ENCODE results near the gene SARNP. TPM values are rescaled to one million over a fixed set of nuclear protein-coding genes. Genes with fewer than 3 reads are reported as not detected.

Gene SARNP
- total and polyA plus RNA-seq, 9 donors = 48.0 to 89.3 (median 59.7) TPM

- intact Hi-C loops (cut with DNase I) = loop anchor here in 3 of 4 donors (2.0 to 10.0 kb wide), 4 partner anchors 193 to 896 kb away; partner anchors contain the start of genes BAZ2A (in 1 of the 3) and DGKA (in 1 of the 3)
- H3K4me3 ChIP-seq = no peak overlapping the region
- no peaks in the 10 kb centered on the region for H3K36me3 ChIP-seq
- no peaks in the 10 kb centered on the region for H3K27me3 ChIP-seq
- no peaks in the 10 kb centered on the region for H3K9me3 ChIP-seq
- no peak overlapping the region for H3K27ac ChIP-seq
- no peak for TF ChIP-seq POLR2A (IDR thresholded peaks at IDR 0.05)
- TF ChIP-seq EP300 (IDR thresholded peaks at IDR 0.05) = no peak
- TF ChIP-seq, protein P1, sequence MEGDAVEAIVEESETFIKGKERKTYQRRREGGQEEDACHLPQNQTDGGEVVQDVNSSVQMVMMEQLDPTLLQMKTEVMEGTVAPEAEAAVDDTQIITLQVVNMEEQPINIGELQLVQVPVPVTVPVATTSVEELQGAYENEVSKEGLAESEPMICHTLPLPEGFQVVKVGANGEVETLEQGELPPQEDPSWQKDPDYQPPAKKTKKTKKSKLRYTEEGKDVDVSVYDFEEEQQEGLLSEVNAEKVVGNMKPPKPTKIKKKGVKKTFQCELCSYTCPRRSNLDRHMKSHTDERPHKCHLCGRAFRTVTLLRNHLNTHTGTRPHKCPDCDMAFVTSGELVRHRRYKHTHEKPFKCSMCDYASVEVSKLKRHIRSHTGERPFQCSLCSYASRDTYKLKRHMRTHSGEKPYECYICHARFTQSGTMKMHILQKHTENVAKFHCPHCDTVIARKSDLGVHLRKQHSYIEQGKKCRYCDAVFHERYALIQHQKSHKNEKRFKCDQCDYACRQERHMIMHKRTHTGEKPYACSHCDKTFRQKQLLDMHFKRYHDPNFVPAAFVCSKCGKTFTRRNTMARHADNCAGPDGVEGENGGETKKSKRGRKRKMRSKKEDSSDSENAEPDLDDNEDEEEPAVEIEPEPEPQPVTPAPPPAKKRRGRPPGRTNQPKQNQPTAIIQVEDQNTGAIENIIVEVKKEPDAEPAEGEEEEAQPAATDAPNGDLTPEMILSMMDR (IDR thresholded peaks at IDR 0.05) = no peak
- no peak for DNase-seq
- 51 to 69% (median 63%) methylated on average over 2 of the region's 2 CpGs for WGBS, 3 donors
- H3K4me1 ChIP-seq (ENCODE audit: insufficient read depth) = peaks cover 2% of the 10 kb centered on the region
Measured at GRCh38 chr12:55739025-55739378, 78.5 kb downstream of the SARNP start.

DNA sequence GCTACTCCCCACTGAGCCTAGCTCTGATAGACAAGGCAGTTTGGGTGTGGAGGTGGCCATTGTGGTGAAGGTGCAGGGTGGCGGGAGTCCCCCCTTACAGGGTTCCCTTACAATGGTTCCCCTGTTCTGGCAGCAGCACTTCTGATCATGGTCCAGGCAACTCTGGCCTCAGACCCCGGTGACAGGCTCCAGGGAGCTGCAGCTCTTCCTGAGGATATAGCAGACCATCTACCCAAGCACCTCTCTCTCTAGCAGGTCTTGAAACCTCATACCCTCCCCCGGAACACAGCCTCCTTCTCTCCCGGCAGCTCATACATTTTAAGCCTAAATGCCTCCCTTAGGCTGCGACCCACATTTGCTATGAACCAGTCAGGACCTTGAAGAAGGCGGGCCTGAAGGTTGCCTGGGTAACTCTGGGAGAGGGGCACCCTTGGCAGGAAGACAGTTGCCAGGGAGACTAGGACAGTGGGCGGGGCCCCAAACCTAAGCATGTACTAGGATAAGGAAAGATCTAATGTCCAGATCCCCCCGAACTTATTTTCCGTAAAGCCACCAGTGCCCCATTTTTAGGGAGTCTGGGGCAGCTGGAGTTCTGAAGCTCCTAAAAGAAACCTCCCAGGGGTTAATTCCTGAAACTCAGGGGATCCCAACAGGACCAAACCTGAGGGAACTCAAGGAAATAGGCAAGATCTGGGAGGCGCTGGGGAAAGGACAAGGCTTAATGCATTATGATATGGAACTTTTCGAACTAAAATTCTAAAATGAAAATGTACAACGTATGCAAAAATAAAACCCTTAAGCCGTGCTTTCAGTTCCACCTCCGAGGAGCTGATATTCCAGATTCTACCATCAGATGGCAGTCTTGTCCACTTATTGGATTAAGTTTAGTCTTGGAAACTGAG, 79.2 kb downstream of the SARNP start:
- DNase-seq = peak; percentile 87 to 91 (median 87)
- intact Hi-C loops (cut with DNase I) = loop anchor here in 3 of 4 donors (2.0 to 10.0 kb wide), 4 partner anchors 194 to 896 kb away; partner anchors contain the start of genes BAZ2A (in 1 of the 3) and DGKA (in 1 of the 3)
- no peaks in the 10 kb centered on the region for H3K27me3 ChIP-seq
- no peaks in the 10 kb centered on the region for H3K9me3 ChIP-seq
- no peaks in the 10 kb centered on the region for H3K36me3 ChIP-seq
- peak; percentile 12 for TF ChIP-seq POLR2A (IDR thresholded peaks at IDR 0.05)
- TF ChIP-seq, protein P1 (IDR thresholded peaks at IDR 0.05) = peak; percentile 75 to 94 (median 93)
- TF ChIP-seq EP300 (IDR thresholded peaks at IDR 0.05) = no peak
- peak overlapping the region in 1 of 2 donors; percentile 75 for H3K27ac ChIP-seq
- H3K4me1 ChIP-seq (ENCODE audit: insufficient read depth) = no peaks in the 10 kb centered on the region
- WGBS, 3 donors = 0 to 1% (median 1%) methylated on average over 14 of the region's 14 CpGs
- peak overlapping the region; percentile 51 for H3K4me3 ChIP-seq

- H3K9me3 ChIP-seq = no peaks in the 10 kb centered on the region
- TF ChIP-seq POLR2A (IDR thresholded peaks at IDR 0.05) (no peak), EP300 (IDR thresholded peaks at IDR 0.05) (no peak)
- TF ChIP-seq, protein P1 (IDR thresholded peaks at IDR 0.05) = no peak
- H3K27ac ChIP-seq = peak overlapping the region in 1 of 2 donors; percentile 75
- no peaks in the 10 kb centered on the region for H3K27me3 ChIP-seq
- H3K4me3 ChIP-seq = no peak overlapping the region
- no peaks in the 10 kb centered on the region for H3K36me3 ChIP-seq
- H3K4me1 ChIP-seq (ENCODE audit: insufficient read depth) = no peaks in the 10 kb centered on the region
- no peak for DNase-seq
- 2 to 10% (median 3%) methylated on average over 4 of the region's 4 CpGs for WGBS, 3 donors
- intact Hi-C loops (cut with DNase I) = loop anchor here in 3 of 4 donors (2.0 to 10.0 kb wide), 4 partner anchors 195 to 897 kb away; partner anchors contain the start of genes BAZ2A (in 1 of the 3) and DGKA (in 1 of the 3)
Measured at GRCh38 chr12:55737581-55738122, 79.9 kb downstream of the SARNP start.

DNA sequence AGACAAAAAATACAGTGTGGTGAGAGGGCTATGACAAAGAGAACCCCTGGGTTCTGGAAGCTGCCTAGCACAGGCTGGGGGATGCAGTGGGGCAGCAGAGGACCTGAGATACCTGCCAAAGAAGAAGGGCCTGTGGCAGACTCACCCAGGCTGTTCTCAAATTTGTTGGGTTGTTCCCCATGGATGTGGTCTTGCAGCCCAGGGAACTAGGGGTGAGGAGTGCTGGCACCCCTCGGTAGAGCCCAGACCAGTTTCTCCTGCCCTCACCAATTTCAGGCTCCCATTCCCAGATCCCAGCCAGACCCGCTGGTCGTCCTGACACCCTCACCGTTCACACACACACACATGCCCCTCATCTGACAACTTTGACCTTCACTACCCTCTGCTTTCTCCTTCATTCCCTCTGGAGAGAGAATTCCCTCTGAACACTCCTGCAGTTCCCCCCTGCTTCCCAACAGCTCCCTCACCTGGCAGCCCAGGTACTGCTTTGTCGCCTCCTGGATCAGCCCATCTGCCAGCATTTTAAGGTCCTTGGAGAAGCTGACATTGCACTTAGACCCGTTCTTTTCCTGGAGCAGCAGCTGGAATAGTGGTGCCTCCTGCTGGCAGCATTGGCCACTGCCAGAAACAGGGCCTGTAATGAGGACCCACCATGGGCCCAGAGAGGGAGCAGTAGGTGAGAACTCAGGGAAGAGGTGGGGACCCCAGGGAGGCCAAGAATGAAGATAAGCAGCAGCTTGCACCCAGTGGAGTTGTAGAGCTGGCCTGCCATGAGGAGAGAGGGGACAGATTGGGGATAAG, 80.5 kb downstream of the SARNP start:
- intact Hi-C loops (cut with DNase I) = loop anchor here in 2 of 4 donors (5.0 to 10.0 kb wide), 2 partner anchors 195 to 898 kb away; partner anchors contain the start of genes BAZ2A (in 1 of the 2) and DGKA (in 1 of the 2)
- Histone ChIP-seq H3K4me3 (no peak overlapping the region), H3K4me1 (ENCODE audit: insufficient read depth) (no peaks in the 10 kb centered on the region), H3K36me3 (no peaks in the 10 kb centered on the region), H3K27ac (peak overlapping the region in 1 of 2 donors; percentile 75), H3K27me3 (no peaks in the 10 kb centered on the region), H3K9me3 (no peaks in the 10 kb centered on the region)
- TF ChIP-seq EP300 (IDR thresholded peaks at IDR 0.05) = no peak
- TF ChIP-seq POLR2A (IDR thresholded peaks at IDR 0.05) = no peak
- TF ChIP-seq, protein P1 (IDR thresholded peaks at IDR 0.05) = peak in 2 of 3 donors; percentile 29 to 33
- 25 to 38% (median 25%) methylated on average over 6 of the region's 6 CpGs for WGBS, 3 donors
- DNase-seq = peak in 2 of 5 donors; percentile 66
